AG09319 (cell line): ENCODE results near the gene PLA2G12A.

Source experiments
- DNase-seq: peaks from one replicate; pipeline ENCODE4 v3.0.0-alpha.2; 2010; ENCODE audit warnings: low read depth; ENCODE audit errors: extremely low read depth
- TF ChIP-seq, protein P1 (sequence below): IDR thresholded peaks from 2 replicates; pipeline ENCODE4 v1.5.1; 2011; ENCODE audit warnings: low read depth, mild to moderate bottlenecking, inconsistent platforms, low read length, moderate library complexity

Gene PLA2G12A

DNA sequence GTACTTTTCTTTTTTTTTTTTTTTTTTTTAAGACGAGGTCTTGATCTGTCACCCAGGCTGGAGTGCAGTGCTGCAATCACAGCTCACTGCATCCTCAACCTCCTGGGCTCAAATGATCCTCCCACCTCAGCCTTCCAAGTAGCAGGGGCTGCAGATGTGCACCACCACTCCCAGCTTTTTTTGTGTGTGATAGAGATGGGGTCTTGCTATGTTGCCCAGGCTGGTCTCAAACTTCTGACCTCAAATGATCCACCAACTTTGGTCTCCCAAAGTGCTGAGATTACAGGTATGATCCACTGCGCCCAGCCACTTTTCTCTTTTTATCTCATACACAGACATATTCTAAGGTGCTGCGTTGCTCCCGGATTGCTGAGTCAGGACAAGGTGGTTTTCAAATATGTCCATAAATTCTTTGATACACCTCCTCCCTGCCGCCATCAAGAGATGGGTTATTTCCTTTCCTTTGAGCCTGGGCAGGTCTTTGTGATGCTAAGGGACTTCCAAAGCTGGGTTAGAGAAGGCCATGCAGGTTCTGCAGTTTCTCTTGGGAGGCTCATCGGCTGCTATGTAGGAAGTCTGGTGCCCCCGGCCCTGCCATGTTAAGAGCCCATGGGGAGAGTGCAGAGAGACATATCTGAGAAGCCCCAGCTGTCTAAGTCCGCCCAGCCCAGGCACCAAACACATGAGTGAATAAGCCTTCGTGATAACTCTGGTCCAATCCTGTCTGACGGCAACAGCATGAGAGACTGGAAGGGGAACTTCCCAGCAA lies 8.4 kb upstream of the PLA2G12A start:
- no peak for DNase-seq
- TF ChIP-seq, protein P1, sequence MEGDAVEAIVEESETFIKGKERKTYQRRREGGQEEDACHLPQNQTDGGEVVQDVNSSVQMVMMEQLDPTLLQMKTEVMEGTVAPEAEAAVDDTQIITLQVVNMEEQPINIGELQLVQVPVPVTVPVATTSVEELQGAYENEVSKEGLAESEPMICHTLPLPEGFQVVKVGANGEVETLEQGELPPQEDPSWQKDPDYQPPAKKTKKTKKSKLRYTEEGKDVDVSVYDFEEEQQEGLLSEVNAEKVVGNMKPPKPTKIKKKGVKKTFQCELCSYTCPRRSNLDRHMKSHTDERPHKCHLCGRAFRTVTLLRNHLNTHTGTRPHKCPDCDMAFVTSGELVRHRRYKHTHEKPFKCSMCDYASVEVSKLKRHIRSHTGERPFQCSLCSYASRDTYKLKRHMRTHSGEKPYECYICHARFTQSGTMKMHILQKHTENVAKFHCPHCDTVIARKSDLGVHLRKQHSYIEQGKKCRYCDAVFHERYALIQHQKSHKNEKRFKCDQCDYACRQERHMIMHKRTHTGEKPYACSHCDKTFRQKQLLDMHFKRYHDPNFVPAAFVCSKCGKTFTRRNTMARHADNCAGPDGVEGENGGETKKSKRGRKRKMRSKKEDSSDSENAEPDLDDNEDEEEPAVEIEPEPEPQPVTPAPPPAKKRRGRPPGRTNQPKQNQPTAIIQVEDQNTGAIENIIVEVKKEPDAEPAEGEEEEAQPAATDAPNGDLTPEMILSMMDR: no peak

DNA sequence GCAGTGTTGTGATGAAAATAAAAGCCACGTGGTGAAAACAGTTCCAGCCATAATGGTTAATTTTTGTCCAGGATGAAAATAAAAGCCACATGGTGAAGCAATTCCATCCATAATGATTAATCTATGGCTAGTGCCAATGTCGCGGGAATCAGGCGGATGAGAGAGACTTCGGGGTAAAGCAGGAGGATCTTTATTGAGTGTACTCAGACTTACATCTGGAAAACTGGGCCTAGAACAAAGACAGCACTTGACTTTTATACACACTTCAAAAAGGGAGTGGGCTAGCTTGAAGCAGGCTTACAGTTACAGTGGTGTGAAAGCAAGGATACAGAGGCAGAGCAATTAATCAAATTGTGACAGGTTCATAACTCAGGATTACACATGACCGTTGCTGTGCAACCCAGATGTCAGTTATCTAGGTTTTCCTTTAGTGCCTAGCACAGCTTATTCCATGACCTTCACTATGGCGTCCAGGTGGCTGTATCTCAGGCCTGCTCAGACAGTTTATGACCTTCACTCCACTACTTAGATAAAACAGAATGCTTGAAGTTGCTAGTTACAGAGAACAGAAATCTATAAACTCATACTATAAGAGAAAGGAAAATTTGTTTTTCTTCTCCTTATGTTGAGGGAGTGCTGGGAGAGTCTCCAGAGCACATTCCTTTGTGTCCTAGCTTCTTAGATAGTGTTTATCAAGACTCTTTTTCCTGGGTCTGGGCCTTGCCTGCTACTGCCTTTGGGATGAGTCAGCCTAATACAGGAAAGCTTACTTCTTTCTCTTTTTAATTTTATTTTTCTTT lies 5.9 kb upstream of the PLA2G12A start:
- TF ChIP-seq, protein P1: no peak
- DNase-seq: no peak

DNA sequence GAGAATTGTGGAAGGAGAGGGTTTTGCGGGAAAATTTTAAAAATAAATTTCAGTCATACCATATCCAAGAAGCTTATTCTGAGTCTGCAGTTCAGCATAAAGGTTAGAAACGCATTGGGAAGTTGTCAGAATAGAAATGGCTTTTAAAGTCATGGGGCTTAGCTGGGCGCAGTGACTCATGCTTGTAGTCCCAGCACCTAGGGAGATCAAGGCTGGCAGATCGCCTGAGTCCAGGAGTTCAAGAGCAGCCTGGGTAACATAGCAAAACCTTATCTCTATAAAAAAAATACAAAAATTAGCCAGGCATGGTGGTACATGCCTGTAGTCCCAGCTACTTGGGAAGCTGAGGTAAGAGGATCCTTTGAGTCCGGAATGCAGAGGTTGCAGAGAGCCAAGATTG lies 3.9 kb upstream of the PLA2G12A start:
- TF ChIP-seq, protein P1: no peak
- no peak for DNase-seq

DNA sequence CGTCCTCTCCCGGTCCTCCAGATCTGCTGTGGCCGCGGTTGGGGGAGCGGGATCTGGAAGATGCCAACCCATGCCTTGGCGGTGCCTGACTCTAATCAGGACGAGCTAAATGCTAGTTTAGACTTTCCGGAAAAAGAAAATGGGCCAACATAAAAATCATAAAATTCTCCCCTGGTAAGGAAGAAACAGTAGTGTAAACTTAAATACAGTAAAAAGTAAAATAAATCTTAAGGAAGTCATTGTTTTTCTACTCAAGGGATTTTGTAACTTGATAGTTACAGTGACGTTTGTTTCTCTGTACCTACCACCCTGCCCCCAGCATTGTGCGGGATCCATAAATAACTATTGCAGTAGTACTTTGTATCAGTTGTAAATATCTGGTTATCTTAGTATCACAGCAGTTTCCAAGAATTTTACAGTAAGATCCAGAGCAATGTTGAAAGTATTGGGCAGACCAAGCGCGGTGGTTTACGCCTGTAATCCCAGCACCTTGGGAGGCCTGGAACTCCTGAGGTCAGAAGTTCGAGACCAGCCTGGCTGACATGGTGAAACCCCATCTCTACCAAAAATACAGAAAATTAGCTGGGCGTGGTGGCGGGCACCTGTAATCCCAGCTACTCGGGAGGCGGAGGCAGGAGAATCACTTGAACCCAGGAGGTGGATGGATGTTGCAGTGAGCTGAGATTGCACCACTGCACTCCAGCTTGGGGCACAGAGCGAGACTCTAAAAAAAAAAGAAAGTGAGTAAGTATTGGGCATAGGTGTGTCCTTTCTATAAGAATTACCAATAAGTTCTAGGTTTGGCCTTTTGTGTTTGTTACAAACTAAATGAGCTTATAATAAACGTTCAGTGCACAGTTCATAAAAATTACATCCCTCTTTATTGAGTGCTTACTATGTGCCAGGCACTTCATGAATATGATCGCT lies 1.0 kb upstream of the PLA2G12A start:
- TF ChIP-seq, protein P1: no peak
- DNase-seq: no peak

DNA sequence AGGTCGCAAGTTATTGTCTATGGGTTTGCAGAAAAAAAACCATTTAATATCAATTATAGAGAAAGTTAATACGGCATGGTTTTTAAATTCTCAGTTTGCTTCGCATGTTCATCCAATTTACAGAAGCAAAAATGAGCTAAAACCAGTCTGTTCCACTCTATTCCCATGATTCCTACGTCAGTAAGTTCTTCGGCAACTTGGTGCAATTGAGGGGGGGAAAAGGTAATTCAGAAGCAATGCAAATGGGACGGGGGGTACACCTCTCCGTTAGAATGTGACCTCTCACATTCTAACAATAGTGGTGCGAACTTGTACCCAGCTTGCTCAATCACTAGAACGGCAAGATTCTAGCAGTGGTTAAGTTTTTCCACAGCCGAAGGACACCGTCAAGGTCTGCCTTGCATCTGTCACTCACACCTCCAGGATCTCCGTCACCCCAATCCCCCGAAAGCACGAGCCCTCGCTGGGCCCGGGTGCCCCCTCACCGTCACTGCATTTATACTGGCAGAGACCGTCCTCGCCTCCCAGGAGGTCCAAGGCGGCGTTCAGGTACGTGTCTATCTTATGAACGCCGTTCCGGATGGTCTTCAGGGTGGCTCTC lies 653 bp downstream of the PLA2G12A start:
- TF ChIP-seq, protein P1: no peak
- no peak for DNase-seq

DNA sequence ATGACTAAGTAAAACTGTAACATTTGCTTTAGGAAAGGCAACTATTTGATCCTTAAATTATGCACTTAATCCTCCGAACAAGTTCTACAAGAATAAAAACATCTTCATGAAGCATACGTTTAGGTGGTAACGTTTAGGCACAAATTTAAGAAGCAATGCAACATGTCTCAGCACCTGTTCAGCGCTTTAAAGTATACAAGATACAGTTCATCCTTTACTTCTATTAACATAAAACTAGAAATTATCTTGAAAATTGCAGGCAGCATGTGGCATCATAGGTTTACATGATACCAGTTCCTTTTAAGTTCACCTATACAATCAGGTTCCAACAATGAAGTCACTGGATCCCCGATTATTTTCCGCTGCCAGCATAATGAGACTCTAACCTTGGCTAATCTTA lies 1.5 kb downstream of the PLA2G12A start:
- no peak for DNase-seq

More for the DNA sequence above, 1.5 kb downstream of the PLA2G12A start:
- TF ChIP-seq, protein P1: no peak
